AG04450 (cell line): ENCODE results near the gene ACYP1. TPM values are rescaled to one million over a fixed set of nuclear protein-coding genes. Genes with fewer than 3 reads are reported as not detected.
A peak's percentile ranks its signal among the peaks of the same experiment; 100 is the strongest.

ENCODE experiments used
- CTCF ChIA-PET: fragments of 300-600, 350-600 bp; formaldehyde crosslinking; extraction: SDS; loops from one replicate; lab custom pipeline; 2022; ENCODE audit warnings: antibody characterized with exemption, inconsistent platforms; lab: Charles Lee
- POLR2A ChIA-PET: fragments of 350-600 bp; formaldehyde crosslinking; extraction: SDS; loops from one replicate; lab custom pipeline; 2021; ENCODE audit warnings: antibody characterized with exemption, inconsistent platforms; lab: Yijun Ruan, JAX
- DNase-seq: peaks from one replicate; pipeline ENCODE4 v3.0.0-alpha.2; 2011; ENCODE audit warnings: low read depth, low spot score
- H3K27ac ChIP-seq: one replicate; pipeline ENCODE4 v1.5.1; 2012; ENCODE audit warnings: low read depth, low read length, control low read depth
- H3K27me3 ChIP-seq: one replicate; pipeline ENCODE4 v1.6.0; 2012; ENCODE audit warnings: low read length; ENCODE audit not compliant: control insufficient read depth, insufficient read depth
- H3K4me3 ChIP-seq: 2 replicates; pipeline ENCODE4 v1.5.1; 2011; ENCODE audit warnings: mild to moderate bottlenecking, low read depth, low read length, control low read depth
- H3K9me3 ChIP-seq: 2 replicates; pipeline ENCODE4 v1.5.1; 2012; ENCODE audit warnings: low read length; ENCODE audit not compliant: control insufficient read depth, insufficient read depth
- polyA plus RNA-seq: library from polyadenylated mRNA; depleted of rRNA; stranded (reverse); fragments of >200 nt; gene quantifications from 2 replicates; pipeline ENCODE4 v1.2.3, GENCODE V29; 2011
- TF ChIP-seq, protein P1 (sequence below): IDR thresholded peaks from 2 replicates; pipeline ENCODE4 v1.5.1; 2011; ENCODE audit warnings: low read depth, low read length, control low read depth, inconsistent platforms

The ACYP1 gene
- polyA plus RNA-seq, 1 experiment, result 18.4 TPM

DNA sequence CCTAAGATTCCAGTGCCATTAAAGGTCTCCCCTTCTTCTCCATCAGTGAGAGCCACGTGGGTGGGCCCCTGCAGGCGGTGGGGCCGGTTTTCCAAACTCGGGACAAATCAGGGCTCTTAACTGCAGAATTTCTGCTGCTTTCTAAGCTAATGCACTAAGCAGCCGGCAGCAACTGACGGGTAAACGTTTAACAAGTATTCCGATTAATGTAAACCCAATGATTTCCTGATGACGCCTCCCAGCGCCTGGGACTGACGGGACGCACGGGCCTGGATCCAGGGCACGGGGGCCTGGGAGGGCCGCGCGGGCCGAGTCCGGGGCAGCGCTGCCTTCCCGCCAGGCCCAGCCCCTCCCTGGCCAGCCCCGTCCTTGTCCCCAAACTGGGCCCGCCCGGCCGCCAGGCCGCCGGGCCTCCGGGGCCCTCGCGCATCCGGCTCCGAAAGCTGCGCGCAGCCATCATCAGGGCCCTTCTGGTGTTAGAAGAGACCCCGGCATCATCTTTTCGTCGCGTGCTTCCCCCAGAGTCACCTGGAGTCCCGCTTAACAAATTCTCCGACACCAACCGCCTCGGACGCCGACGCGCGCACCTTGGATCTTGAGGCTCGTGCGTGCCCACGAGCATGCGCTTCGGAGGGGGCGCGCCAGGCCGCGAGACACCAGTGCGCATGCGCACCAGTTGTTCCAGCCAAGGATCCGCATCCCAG lies 12.8 kb downstream of the ACYP1 start, which contains the start of gene MLH3:
Gene MLH3, minus strand, starts transcription at position 616 of the 704 bp plus-strand sequence. CDS start 1,812 bp downstream, outside the sequence.
- POLR2A ChIA-PET, result interaction anchor here (0.7 kb wide), 1 partner anchor 128 kb away, joined by 7 read pairs; the partner anchor contains the start of gene RPS6KL1
- DNase-seq, result peak; percentile 42
- CTCF ChIA-PET, result interaction anchor here (1.0 kb wide), 1 partner anchor 37 kb away, joined by 4 read pairs; no protein-coding TSS in a partner anchor
- TF ChIP-seq, protein P1, sequence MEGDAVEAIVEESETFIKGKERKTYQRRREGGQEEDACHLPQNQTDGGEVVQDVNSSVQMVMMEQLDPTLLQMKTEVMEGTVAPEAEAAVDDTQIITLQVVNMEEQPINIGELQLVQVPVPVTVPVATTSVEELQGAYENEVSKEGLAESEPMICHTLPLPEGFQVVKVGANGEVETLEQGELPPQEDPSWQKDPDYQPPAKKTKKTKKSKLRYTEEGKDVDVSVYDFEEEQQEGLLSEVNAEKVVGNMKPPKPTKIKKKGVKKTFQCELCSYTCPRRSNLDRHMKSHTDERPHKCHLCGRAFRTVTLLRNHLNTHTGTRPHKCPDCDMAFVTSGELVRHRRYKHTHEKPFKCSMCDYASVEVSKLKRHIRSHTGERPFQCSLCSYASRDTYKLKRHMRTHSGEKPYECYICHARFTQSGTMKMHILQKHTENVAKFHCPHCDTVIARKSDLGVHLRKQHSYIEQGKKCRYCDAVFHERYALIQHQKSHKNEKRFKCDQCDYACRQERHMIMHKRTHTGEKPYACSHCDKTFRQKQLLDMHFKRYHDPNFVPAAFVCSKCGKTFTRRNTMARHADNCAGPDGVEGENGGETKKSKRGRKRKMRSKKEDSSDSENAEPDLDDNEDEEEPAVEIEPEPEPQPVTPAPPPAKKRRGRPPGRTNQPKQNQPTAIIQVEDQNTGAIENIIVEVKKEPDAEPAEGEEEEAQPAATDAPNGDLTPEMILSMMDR, result no peak
- H3K4me3 ChIP-seq, result peak within 1 kb of the TSS; percentile 62
- no peaks in the 10 kb centered on the region for H3K27me3 ChIP-seq
- H3K27ac ChIP-seq, result peak within 1 kb of the TSS; percentile 42
- H3K9me3 ChIP-seq, result no peaks in the 10 kb centered on the region

DNA sequence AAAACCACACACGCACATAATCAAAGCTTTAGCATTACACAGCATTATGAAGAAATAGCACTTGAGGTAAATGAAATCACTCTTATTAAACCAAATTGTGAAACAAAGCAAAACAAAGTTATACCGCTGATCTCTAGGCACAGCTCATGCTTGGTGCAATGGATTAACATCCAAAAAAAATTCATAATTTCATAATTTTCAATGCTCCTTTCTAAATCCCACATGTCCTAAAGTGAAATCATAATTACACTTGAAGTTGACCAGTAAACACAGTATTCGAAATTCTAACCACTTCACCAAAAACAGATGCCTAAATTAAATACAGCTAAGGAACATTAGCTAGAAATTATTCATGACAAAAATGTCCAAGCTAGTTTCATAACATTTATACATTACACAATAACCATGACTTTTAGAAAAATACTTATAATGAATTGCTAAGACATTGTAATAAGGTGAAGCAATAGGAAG lies 14.1 kb downstream of the ACYP1 start:
- ChIA-PET CTCF (interaction anchor here (0.8 to 2.5 kb wide), 5 partner anchors 13 to 110 kb away, joined by 3 to 11 read pairs (median 3); no protein-coding TSS in a partner anchor), POLR2A (interaction anchor here (0.7 kb wide), 1 partner anchor 20 kb away, joined by 3 read pairs; the partner anchor contains the start of gene ZC2HC1C)
- Histone ChIP-seq H3K27ac (no peak overlapping the region), H3K4me3 (no peak overlapping the region), H3K27me3 (no peaks in the 10 kb centered on the region), H3K9me3 (no peaks in the 10 kb centered on the region)
- TF ChIP-seq, protein P1, result no peak
- no peak for DNase-seq

DNA sequence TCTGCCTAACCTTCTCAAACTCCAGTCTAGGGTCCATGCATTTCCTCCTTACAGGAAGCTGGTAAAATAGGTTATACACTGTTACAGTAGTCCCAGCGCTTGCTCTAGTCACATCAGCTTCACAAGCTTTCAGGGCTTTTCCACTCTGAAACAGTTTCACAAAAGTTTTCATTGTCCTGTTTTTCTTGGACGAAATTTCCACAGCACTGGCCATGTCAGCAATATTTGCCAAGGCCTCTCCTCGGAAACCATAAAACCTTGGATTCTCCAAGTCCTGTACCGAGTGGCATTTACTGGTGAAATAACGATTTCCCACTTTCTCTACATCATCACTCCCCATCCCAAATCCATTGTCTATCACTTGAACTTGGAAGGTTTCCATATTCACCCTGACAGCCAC lies 14.7 kb downstream of the ACYP1 start:
- DNase-seq, result no peak
- TF ChIP-seq, protein P1, result no peak
- no peak overlapping the region for H3K4me3 ChIP-seq

DNA sequence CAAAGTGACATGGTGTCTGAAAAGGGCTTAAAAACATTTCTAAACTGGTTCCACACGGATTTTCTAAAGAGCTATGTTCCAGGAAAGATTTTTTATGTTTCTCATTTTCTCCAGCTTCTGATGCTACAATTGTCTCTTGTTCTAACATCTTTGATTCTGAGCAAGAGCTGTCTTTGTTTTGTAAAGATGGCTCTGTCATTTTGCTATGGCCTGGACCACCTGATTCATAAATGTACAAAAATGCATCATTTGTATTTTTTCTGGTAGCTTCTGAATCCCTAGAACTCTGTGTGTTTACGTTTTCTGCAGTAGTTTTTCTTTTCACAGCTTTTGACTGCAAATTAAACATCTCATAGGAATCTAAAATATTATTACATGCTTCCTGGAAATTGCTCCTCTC lies 15.7 kb downstream of the ACYP1 start:
- ChIA-PET POLR2A (no interaction called here), CTCF (interaction anchor here (2.5 kb wide), 1 partner anchor 40 kb away, joined by 11 read pairs; no protein-coding TSS in a partner anchor)
- TF ChIP-seq, protein P1, result no peak
- Histone ChIP-seq H3K27ac (no peak overlapping the region), H3K27me3 (no peaks in the 10 kb centered on the region), H3K9me3 (no peaks in the 10 kb centered on the region), H3K4me3 (no peak overlapping the region)
- DNase-seq, result no peak

More for the DNA sequence above, 14.7 kb downstream of the ACYP1 start:
- CTCF ChIA-PET, result interaction anchor here (1.1 to 2.5 kb wide), 4 partner anchors 39 to 109 kb away, joined by 3 to 11 read pairs (median 4); no protein-coding TSS in a partner anchor
- Histone ChIP-seq H3K9me3 (no peaks in the 10 kb centered on the region), H3K27ac (no peak overlapping the region), H3K27me3 (no peaks in the 10 kb centered on the region)
- POLR2A ChIA-PET, result interaction anchor here (0.7 kb wide), 1 partner anchor 20 kb away, joined by 3 read pairs; the partner anchor contains the start of gene ZC2HC1C

DNA sequence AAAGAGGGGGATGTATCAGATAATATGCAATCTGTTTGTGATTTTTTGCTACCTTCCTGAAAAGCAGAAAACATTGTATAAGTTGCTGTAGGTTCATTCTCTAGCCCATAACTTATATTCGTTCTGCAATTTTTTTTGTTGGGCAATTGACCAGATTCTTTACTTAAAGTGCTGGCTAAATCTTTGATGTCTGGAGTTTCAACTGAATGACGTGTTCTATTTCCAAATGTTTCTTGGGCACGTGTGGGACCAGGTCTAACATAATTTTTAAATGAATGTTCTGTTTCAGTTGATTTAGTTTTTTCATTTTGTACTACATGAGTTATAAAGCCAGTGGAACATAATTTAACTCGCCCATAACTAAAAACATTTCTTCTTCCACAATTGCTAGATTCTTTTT lies 16.3 kb downstream of the ACYP1 start:
- POLR2A ChIA-PET, result no interaction called here
- CTCF ChIA-PET, result no interaction called here
- no peak for DNase-seq

More for the DNA sequence above, 16.3 kb downstream of the ACYP1 start:
- Histone ChIP-seq H3K27me3 (no peaks in the 10 kb centered on the region), H3K9me3 (no peaks in the 10 kb centered on the region), H3K4me3 (no peak overlapping the region), H3K27ac (no peak overlapping the region)
- TF ChIP-seq, protein P1, result no peak
